ENCODE results near the gene DYNC2LI1.

DYNC2LI1 gene

DNA sequence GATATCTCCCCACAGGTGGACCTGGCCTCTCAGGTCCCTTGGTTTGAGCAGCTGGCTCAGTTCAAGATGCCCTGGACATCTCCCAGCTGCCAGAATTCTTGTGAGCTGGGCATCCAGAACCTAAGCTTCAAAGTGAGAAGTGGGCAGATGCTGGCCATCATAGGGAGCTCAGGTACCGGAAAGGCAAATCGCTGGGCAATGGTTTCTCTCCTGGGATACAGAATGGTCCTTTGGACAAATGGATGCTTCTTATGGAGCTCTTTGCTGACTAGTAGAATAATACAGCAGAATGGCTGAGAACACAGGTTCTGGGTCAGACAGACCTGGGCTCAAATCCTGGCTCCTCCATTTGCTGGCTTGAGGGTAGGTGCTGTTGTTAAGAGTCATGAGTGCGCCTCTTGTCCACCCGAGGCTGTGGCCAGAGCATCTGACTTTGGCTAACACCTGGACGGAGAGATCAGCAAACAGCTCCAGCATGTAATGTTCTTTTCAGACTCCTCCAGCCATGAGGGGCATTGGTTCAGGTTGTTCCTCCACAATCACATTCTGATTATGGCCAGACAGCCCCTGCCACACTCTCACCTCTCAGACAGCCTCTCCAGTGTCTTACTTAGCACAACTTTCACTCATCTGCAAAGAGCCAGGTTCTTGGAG lies 72.4 kb downstream of the DYNC2LI1 start:
- no peak for DNase-seq (ENCODE audit: low read depth in 2 of 2)

DNA sequence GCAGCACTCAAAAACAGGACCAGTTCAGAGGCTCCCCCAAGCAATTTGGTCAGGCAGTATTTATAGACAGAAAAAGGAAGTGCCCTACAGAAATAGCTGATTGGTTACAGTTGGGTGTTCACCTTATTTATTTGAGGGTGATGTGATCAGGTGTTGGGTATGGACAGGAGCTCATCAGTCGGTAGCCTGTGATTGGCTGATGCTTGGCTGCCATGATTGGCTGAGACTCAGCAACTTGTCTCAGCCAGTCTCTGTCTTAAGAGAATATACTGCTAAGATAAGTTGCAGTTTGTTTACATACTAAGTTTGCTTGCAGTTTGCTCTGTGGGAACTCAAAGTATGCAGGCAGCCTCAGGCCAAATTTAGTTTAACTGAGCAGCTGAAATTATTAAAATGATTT lies 74.4 kb downstream of the DYNC2LI1 start:
- no peak for DNase-seq (ENCODE audit: low read depth in 2 of 2)

DNA sequence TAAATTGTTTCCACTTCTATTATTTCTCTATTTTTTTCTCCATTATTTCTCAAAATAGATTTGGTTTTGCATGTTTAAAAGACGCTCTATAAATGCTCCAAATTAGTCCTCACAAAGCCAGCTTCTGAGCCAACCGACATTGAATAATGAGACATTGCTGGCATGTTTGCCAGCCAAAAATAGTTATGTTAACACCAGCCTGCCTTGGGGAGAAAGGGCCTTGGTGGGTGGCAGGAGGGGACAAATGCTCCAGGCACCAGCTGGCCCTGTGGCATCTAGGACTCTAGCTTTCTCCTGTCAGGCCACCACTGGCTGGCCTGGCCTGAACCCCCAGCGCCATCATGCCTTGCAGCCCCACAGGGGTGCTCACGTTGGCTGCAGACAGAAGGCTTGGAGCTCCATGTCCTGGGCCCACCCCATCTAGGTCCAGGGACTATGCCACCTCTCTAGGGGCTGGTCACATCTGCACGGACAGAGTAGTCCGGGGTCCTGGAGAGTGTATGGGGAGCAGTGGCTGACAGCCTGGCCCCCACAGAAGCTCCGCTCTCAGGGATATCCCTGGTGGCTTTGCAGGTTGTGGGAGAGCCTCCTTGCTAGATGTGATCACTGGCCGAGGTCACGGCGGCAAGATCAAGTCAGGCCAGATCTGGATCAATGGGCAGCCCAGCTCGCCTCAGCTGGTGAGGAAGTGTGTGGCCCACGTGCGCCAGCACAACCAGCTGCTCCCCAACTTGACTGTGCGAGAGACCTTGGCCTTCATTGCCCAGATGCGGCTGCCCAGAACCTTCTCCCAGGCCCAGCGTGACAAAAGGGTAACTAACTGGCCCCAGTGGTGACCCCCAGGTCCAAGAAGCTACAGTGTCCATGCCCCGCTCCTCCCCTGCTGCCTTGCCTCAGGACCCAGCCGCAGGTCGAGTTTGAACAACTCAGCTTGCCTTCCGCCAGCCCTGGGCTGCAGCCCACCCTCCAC lies 77.5 kb downstream of the DYNC2LI1 start:
- no peak for DNase-seq (ENCODE audit: low read depth in 2 of 2)

DNA sequence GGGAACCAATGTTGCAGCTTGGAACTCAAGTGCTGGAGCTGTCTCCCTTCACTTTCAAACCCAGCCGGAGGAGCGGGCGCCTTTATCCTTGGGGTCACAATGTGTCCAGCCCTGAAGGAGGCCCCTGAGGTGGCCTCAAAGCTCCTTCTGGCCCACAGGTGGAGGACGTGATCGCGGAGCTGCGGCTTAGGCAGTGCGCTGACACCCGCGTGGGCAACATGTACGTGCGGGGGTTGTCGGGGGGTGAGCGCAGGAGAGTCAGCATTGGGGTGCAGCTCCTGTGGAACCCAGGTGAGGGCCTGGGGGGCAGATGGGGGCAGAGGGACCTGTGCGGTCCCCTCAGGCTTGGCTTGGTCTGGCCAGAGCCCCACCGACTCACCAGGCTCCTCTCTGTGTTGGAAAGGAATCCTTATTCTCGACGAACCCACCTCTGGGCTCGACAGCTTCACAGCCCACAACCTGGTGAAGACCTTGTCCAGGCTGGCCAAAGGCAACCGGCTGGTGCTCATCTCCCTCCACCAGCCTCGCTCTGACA lies 78.4 kb downstream of the DYNC2LI1 start:
- DNase-seq (ENCODE audit: low read depth in 2 of 2) = no peak

DNA sequence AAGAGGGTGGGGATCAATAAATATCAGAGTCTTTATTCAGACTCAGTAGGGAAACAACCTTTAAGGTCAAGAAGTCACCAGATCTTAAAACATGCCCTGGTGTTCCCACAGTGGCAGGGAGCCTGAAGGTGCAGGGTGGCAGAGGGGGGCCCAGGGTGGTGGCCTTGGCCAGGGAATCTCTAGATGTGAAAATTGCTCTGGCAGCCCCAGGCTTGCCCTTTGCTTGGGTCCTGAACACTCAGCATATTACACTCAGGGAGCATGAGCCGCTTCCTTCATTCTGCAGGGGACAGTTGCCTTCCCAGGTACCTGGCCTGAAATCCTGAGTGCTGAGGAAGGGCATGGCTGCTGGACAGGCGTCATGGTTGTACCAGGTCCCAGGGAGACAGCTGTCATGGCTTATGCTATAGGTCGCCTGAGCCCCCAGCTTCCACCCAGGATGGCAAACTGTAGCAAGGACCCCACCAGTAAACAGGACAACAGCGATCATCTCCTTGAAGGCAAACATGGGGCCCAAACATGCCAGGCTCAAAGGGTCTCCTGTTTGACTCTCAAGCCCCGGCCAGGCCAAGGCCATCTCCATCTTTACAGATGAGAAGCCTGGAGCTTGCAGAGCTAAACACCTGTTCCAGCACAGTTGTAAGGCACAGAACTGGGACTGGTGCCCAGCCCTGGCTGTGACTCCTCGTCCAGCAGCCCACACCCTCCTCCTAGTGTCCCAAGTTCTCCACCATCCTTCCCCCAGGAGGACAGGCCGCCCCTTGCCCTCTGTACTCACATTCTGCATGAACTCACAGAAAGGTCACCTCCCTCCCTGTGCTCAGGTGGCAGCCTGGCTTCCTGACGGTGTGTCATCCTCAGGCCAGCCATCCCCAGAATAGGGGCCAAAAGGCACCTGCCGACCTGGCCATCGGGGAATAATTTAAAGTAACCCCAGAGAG lies 79.6 kb downstream of the DYNC2LI1 start:
- DNase-seq (ENCODE audit: low read depth in 2 of 2) = no peak

DNA sequence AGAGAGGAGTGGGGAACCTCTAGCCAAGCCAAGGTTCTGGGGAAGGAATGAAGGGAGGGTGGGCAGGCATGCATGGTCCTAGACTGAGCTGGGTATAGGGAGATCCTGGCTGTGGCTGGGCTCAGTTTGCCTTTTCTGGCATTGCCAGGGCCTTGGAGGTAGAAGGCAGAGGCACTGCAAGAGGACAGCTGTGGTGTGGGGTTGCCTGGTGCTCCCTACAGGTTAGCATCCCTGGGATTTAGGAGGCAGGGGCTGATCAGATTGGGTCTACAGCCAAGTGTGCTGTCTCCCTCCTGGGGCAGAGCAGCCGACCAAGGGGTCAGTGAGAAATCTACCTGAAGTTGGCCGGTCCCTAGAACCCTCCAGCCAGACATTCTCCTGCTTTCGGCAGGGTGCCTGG lies 80.8 kb downstream of the DYNC2LI1 start:
- no peak for DNase-seq (ENCODE audit: low read depth in 2 of 2)

DNA sequence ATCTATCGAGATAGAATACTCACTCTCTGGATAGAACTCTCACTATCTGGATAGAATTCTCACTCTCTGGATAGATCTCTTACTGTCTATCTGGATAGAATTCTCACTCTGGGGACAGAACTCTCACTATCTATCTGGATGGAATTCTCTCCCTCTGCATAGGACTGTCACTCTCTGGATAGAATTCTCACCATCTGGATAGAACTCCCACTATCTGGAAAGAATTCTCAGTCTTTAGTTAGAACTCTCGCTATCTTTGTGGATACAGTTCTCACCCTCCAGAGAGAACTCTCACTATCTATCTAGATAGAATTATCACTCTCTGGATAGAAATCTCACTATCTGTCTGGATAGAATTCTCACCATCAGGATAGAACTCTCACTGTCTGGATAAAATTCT lies 81.5 kb downstream of the DYNC2LI1 start:
- no peak for DNase-seq (ENCODE audit: low read depth in 2 of 2)
